ENCODE measurements around the gene ALPK3.

DNA sequence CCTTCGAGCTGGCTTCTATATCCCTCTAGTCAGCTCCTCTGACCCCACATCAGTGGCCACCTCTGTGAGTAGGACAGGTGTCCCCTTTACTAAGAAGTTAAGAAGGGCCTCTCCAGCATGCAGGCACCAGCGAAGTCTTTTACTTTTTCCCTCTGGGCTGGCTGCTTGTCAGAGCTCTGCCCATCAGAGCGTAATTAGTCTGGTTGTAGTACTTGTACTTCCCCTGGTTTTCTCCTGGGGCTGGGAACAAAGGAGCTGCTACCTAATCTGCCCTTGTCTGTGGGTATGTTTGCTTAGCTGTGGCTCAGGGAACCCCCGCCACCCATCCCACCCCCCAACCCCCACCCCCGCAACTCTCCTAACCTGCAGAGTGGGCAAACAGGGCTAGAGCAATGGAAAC, 27.4 kb upstream of the ALPK3 start:
- TF ChIP-seq GABPA (IDR thresholded peaks at IDR 0.05; ENCODE audit: low read depth): no peak
- TF ChIP-seq DPF2 (IDR thresholded peaks at IDR 0.05): no peak
- TF ChIP-seq MYC (IDR thresholded peaks at IDR 0.05; ENCODE audit: insufficient read depth, insufficient read length, insufficient replicate concordance, low read length, severe bottlenecking): no peak
- no peak for TF ChIP-seq CTCF (IDR thresholded peaks at IDR 0.05 in 2 of 3, conservative IDR thresholded peaks at IDR 0.05 in 1 of 3; ENCODE audit: control insufficient read depth in 2 of 3, extremely low read depth in 1 of 3, insufficient read depth in 1 of 3, low read depth in 3 of 3, low read length in 3 of 3)
- TF ChIP-seq, protein P1, sequence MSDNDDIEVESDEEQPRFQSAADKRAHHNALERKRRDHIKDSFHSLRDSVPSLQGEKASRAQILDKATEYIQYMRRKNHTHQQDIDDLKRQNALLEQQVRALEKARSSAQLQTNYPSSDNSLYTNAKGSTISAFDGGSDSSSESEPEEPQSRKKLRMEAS (IDR thresholded peaks at IDR 0.05; ENCODE audit: low read depth, low read length): no peak
- TF ChIP-seq, protein P2, sequence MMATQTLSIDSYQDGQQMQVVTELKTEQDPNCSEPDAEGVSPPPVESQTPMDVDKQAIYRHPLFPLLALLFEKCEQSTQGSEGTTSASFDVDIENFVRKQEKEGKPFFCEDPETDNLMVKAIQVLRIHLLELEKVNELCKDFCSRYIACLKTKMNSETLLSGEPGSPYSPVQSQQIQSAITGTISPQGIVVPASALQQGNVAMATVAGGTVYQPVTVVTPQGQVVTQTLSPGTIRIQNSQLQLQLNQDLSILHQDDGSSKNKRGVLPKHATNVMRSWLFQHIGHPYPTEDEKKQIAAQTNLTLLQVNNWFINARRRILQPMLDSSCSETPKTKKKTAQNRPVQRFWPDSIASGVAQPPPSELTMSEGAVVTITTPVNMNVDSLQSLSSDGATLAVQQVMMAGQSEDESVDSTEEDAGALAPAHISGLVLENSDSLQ (IDR thresholded peaks at IDR 0.05): no peak
- TF ChIP-seq CBX5 (IDR thresholded peaks at IDR 0.05; ENCODE audit: low read depth): no peak
- TF ChIP-seq, protein P3, sequence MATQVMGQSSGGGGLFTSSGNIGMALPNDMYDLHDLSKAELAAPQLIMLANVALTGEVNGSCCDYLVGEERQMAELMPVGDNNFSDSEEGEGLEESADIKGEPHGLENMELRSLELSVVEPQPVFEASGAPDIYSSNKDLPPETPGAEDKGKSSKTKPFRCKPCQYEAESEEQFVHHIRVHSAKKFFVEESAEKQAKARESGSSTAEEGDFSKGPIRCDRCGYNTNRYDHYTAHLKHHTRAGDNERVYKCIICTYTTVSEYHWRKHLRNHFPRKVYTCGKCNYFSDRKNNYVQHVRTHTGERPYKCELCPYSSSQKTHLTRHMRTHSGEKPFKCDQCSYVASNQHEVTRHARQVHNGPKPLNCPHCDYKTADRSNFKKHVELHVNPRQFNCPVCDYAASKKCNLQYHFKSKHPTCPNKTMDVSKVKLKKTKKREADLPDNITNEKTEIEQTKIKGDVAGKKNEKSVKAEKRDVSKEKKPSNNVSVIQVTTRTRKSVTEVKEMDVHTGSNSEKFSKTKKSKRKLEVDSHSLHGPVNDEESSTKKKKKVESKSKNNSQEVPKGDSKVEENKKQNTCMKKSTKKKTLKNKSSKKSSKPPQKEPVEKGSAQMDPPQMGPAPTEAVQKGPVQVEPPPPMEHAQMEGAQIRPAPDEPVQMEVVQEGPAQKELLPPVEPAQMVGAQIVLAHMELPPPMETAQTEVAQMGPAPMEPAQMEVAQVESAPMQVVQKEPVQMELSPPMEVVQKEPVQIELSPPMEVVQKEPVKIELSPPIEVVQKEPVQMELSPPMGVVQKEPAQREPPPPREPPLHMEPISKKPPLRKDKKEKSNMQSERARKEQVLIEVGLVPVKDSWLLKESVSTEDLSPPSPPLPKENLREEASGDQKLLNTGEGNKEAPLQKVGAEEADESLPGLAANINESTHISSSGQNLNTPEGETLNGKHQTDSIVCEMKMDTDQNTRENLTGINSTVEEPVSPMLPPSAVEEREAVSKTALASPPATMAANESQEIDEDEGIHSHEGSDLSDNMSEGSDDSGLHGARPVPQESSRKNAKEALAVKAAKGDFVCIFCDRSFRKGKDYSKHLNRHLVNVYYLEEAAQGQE (IDR thresholded peaks at IDR 0.05; ENCODE audit: low read depth, low read length): no peak
- no peak for TF ChIP-seq CREM (IDR thresholded peaks at IDR 0.05; ENCODE audit: low read depth)

All from GM12878 (cell line).